ENCODE data around the gene POLDIP2. TPM values are rescaled to one million over a fixed set of nuclear protein-coding genes. Genes with fewer than 3 reads are reported as not detected.

POLDIP2 gene
- total RNA-seq, 4 donors from 2014 or later, result 37.7 to 53.0 (median 41.2) TPM

GRCh38 chr17:28317099-28317965 is 40.0 kb downstream of the POLDIP2 start:
- no peaks in the 10 kb centered on the region for H3K36me3 ChIP-seq
- no peak for TF ChIP-seq POLR2A (IDR thresholded peaks at IDR 0.05)
- no peak for TF ChIP-seq CTCF (IDR thresholded peaks at IDR 0.05)
- no peak overlapping the region for H3K27ac ChIP-seq
- intact Hi-C loops (cut with DNase I; ENCODE audit: low total_unique reads), result no loop called here
- H3K9me3 ChIP-seq, result no peaks in the 10 kb centered on the region
- H3K4me1 ChIP-seq, result peaks cover 0 to 3% of the 10 kb centered on the region in 2 donors
- DNase-seq, result no peak
- H3K4me3 ChIP-seq, result no peak overlapping the region
- H3K27me3 ChIP-seq, result no peaks in the 10 kb centered on the region

- no peak for DNase-seq
- intact Hi-C loops (cut with DNase I; ENCODE audit: low total_unique reads), result no loop called here
- no peak for TF ChIP-seq POLR2A (IDR thresholded peaks at IDR 0.05)
- Histone ChIP-seq H3K9me3 (no peaks in the 10 kb centered on the region), H3K27ac (no peak overlapping the region), H3K4me1 (peaks cover 0 to 3% of the 10 kb centered on the region in 2 donors), H3K36me3 (no peaks in the 10 kb centered on the region), H3K4me3 (no peak overlapping the region), H3K27me3 (no peaks in the 10 kb centered on the region)
Observed at GRCh38 chr17:28315846-28316705, 41.3 kb downstream of the POLDIP2 start.

- no peak for TF ChIP-seq POLR2A (IDR thresholded peaks at IDR 0.05)
- no peak for TF ChIP-seq CTCF (IDR thresholded peaks at IDR 0.05)
- peaks cover 0 to 3% of the 10 kb centered on the region in 2 donors for H3K4me1 ChIP-seq
- no peaks in the 10 kb centered on the region for H3K36me3 ChIP-seq
- H3K27ac ChIP-seq, result no peak overlapping the region
- H3K4me3 ChIP-seq, result no peak overlapping the region
- no peaks in the 10 kb centered on the region for H3K9me3 ChIP-seq
- intact Hi-C loops (cut with DNase I; ENCODE audit: low total_unique reads), result no loop called here
- DNase-seq, result no peak
- no peaks in the 10 kb centered on the region for H3K27me3 ChIP-seq
Observed at GRCh38 chr17:28313841-28314240, 43.5 kb downstream of the POLDIP2 start.

GRCh38 chr17:28306954-28307401 is 50.3 kb downstream of the POLDIP2 start:
- no peaks in the 10 kb centered on the region for H3K9me3 ChIP-seq
- no peak overlapping the region for H3K27ac ChIP-seq
- intact Hi-C loops (cut with DNase I; ENCODE audit: low total_unique reads), result no loop called here
- no peaks in the 10 kb centered on the region for H3K27me3 ChIP-seq
- H3K36me3 ChIP-seq, result no peaks in the 10 kb centered on the region
- H3K4me1 ChIP-seq, result no peaks in the 10 kb centered on the region
- H3K4me3 ChIP-seq, result no peak overlapping the region
- no peak for DNase-seq
- TF ChIP-seq CTCF (IDR thresholded peaks at IDR 0.05) (no peak), POLR2A (IDR thresholded peaks at IDR 0.05) (no peak)

GRCh38 chr17:28298449-28298848 is 58.9 kb downstream of the POLDIP2 start:
- H3K27ac ChIP-seq, result no peak overlapping the region
- H3K9me3 ChIP-seq, result no peaks in the 10 kb centered on the region
- H3K4me3 ChIP-seq, result no peak overlapping the region
- no peaks in the 10 kb centered on the region for H3K4me1 ChIP-seq
- H3K36me3 ChIP-seq, result no peaks in the 10 kb centered on the region
- H3K27me3 ChIP-seq, result no peaks in the 10 kb centered on the region
- intact Hi-C loops (cut with DNase I; ENCODE audit: low total_unique reads), result no loop called here
- no peak for TF ChIP-seq CTCF (IDR thresholded peaks at IDR 0.05)
- TF ChIP-seq POLR2A (IDR thresholded peaks at IDR 0.05), result no peak
- DNase-seq, result no peak

Small RNA genes lying within 50 kb of the gene (microRNA-seq; reads per million reads assigned to microRNA genes)
- gene MIR4723 (ENCODE audit: borderline microRNAs expressed, borderline replicate concordance), result not detected

Other genes starting within 250 kb of the POLDIP2 start
- 10 to 100 TPM in 2 of 4 donors, 1 to 10 TPM in 2; 1.5 to 17.9 (median 10.4) TPM for gene TMEM97, start 38.3 kb downstream of the POLDIP2 start, total RNA-seq
- gene IFT20, start 22.1 kb downstream of the POLDIP2 start, total RNA-seq, result 100 to 1,000 TPM in 1 of 4 donors, 10 to 100 TPM in 3; 30.5 to 241 (median 59.1) TPM
- gene TNFAIP1, start 21.8 kb downstream of the POLDIP2 start, total RNA-seq, result 10 to 100 TPM; 18.2 to 67.1 (median 38.4) TPM
- not detected for gene SEBOX, start 7.7 kb upstream of the POLDIP2 start, total RNA-seq
- 1 to 10 TPM in 1 of 4 donors, under 1 TPM in 2, not detected in 1; 0.51 to 2.1 (median 0.69) TPM for gene VTN, start 12.8 kb upstream of the POLDIP2 start, total RNA-seq
- gene SARM1, start 14.2 kb upstream of the POLDIP2 start, total RNA-seq, result 10 to 100 TPM in 3 of 4 donors, 1 to 10 TPM in 1; 5.3 to 24.4 (median 17.2) TPM
- gene SLC46A1, start 48.7 kb upstream of the POLDIP2 start, total RNA-seq, result 10 to 100 TPM in 1 of 4 donors, 1 to 10 TPM in 3; 1.5 to 17.6 (median 4.7) TPM
- gene SLC13A2, start 116.1 kb upstream of the POLDIP2 start, total RNA-seq, result not detected
- not detected for gene FOXN1, start 148.8 kb upstream of the POLDIP2 start, total RNA-seq
- 10 to 100 TPM in 3 of 4 donors, 1 to 10 TPM in 1; 4.1 to 28.5 (median 21.6) TPM for gene UNC119, start 195.1 kb upstream of the POLDIP2 start, total RNA-seq
- gene PIGS, start 214.0 kb upstream of the POLDIP2 start, total RNA-seq, result 10 to 100 TPM in 2 of 4 donors, 1 to 10 TPM in 2; 7.2 to 48.3 (median 26.6) TPM
- gene ALDOC, start 219.4 kb upstream of the POLDIP2 start, total RNA-seq, result 10 to 100 TPM in 2 of 4 donors, 1 to 10 TPM in 2; 4.1 to 17.8 (median 11.1) TPM
- 10 to 100 TPM in 1 of 4 donors, 1 to 10 TPM in 2, not detected in 1; 1.5 to 21.4 (median 7.0) TPM for gene SPAG5, start 241.5 kb upstream of the POLDIP2 start, total RNA-seq